Fibroblast of lung (primary cell): Measurements from ENCODE around the gene BBS5.
"Not testable (repeated sequence)": the region's sequence is repeated elsewhere in the genome, so short reads cannot be mapped to it uniquely, and the experiment has no call there.

Source experiments
- CTCF ChIP-seq, 2 donors: IDR thresholded peaks in 1 of 2; conservative IDR thresholded peaks in 1 of 2; 1 replicate in 1 of 2; 2 replicates in 1 of 2; pipeline ENCODE4 v1.5.1; 2011 to 2012; ENCODE audit warnings: low read length in 2 of 2, control low read depth in 1 of 2, inconsistent platforms in 1 of 2, low read depth in 1 of 2, mild to moderate bottlenecking in 1 of 2
- EZH2 ChIP-seq: IDR thresholded peaks from 2 replicates; pipeline ENCODE4 v1.5.1; 2012; ENCODE audit warnings: low read length, control low read depth, mild to moderate bottlenecking; ENCODE audit errors: missing control alignments

- not testable (repeated sequence) for TF ChIP-seq CTCF (conservative IDR thresholded peaks at IDR 0.05 in 1 of 2, IDR thresholded peaks at IDR 0.05 in 1 of 2; ENCODE audit: low read depth in 1 of 2, low read length in 2 of 2); EZH2
These were observed 47.5 kb upstream of the BBS5 start for GRCh38 chr2:169431772-169432171.
